GM18498 (cell line): Measurements from ENCODE around the gene PXN.
"Not testable (repeated sequence)": the region's sequence is repeated elsewhere in the genome, so short reads cannot be mapped to it uniquely, and the experiment has no call there.

Source experiments
- ATAC-seq: cut with Tn5 transposase; IDR thresholded peaks from one replicate; pipeline ENCODE4 v1.9.1; 2021; ENCODE audit warnings: mild to moderate bottlenecking, moderate library complexity; ENCODE audit not compliant: unreplicated experiment

PXN gene

DNA sequence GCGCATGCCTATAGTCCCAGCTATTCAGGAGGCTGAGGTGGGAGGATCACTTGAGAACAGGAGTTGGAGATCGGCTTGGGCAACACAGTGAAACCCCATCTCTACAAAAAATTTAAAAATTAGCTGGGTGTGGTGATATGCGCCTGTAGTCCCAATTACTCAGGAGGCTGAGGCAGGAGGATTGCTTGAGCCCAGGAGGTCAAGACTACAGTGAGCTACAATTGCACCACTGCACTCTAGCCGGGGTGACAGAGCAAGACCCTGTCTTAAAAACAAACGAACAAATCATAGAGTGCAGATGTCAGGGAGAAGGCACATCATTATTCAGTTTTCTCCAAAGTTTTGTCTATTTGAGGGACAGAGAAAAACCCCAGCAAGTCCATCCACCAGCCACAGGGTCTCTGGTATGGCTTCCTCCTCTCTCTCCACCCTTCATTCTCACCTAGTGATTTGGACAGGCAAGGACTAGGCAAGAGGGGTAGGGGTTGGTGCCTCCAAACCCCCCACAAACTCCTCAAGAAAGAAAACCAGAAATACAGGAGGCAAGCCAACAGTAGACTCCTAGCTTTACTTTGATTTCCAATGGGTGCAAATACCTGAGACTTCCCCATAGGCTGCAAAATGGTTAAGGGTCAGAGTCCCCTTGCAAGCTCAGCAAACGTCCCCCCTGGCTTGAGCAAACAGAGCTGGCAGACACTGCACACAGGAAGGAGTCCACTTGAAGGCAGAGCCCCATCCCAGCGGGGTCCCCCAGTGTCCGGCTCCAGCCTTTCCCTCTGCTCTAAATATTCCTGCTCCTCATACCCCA is 38.1 kb downstream of the PXN start:
- ATAC-seq: no peak

GRCh38 chr12:120225852-120226640 is 39.5 kb downstream of the PXN start:
- ATAC-seq: no peak

DNA sequence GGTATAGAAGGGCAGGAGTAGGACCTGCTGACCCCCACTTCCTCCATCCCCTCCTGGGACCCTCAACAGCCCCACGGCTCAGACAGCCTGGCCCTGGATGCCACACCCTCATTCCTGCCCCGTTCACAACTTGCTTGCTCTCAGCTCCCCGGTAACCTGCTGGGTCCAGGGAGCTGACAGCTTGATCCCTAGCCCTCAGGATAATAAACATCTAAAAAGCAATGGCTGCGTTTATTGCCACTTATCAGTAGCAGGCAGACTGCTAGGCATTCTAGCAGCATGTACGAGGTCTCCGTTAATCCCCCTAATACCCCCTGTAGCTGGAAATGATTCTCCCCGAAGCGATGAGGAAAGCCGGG is 40.4 kb downstream of the PXN start:
- ATAC-seq: no peak

DNA sequence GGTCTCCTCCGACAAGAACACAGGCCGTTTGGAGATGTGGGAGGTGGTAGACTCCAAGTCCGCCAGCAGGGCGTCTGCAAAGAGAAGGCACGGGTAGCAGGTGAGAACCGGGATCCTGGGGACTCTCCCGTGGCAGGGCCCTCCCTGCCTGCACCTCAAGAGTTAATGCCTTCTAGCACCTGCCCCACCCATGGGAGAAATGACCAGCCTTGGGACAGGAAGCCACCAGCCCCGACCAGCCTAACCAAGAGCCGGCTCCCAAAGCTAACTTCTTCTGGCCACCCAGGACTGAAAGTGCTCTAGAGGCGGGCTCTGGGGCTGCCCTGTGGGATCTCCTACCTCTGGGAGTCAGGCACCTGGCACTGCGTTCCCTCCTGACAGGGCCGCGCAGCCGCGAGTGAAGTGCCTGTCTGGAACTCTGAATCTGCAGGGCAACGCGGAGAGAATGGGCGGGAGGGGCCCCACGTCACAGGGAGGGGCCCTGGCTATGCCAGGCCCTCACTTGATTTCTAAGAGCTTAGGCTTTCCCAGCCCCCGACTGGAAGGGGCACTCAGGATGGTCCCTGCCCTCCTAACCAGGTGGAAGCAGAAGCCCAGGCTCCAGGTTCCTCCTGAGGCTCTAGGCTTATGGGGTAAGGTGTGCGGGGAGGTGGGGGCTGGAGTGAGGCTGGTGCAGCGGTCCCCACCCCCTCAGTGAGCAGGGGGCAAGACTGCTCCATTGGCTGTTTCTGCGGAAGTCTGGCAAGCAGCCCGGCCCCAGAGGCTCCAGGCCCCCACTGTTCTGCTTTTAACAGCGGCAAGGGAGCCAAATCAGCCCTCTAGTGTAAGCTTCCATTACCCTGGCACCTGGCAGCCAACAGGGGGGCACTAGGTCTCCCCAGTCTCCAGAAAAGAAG is 41.0 kb downstream of the PXN start:
- no peak for ATAC-seq

DNA sequence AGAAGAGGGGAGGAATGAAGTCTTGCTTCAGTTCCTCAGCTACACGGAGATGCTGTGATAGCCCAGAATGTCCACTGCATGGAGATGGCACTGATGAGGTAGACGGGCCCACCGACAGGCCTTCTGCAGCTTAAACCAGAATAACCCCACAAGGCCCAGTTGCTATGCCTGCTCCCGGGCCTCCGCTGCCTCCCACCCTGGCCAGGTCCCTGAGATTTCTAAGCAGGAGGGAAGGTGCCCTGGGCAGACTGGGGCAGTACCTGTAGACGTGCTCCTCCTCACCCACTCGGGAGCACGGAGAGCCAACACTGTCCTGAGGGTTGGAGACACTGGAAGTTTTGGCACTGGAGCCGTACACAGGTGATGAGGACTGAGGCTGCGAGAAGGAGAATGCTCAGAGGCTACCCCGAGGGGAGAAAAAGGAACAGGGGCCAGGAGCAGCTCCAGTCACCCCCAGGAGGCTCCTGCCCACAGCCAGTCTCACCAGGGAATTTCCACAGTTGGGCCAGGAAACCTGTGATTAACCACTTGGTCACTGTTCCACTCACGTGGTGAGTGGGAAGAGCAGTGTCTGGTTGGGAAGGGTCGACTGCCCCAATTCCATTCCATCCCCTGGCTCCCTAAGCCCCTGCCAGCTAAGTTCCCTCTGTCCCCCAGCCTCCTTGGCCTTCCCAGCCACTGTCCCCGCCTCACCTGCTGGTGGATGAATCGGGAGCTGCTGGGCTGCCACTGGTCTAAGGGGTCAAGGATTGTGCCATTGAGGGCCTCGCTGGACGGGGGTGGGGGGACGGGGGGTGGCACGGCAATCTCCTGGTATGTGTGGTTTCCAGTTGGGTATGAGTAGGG is 41.8 kb downstream of the PXN start:
- no peak for ATAC-seq

DNA sequence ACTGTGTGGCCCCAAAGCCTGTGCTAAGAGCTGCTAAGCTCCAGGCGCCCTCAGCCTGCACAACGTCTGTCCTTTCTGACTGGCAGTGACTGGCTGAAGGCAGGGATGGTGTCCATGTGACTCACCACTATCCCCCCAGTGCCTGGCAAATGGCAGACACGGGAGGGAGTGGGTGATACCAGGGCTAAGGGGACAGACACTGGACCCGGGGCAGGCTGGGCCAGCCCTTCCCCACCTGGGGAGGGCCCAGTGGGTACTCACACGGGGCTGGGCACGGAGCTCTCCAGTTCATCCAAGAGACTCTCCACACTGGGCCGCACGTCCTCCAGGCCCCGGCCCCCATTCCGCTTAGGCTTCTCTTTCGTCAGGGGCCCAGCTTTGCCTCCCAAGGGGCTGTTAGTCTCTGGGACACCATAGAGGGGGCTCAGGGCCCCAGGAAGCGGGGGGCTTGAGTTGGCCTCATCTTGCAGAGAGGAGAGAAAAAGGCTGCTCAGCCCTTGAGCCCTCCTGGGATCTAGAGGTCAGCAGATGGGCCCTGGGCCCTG is 43.2 kb downstream of the PXN start:
- ATAC-seq: no peak

DNA sequence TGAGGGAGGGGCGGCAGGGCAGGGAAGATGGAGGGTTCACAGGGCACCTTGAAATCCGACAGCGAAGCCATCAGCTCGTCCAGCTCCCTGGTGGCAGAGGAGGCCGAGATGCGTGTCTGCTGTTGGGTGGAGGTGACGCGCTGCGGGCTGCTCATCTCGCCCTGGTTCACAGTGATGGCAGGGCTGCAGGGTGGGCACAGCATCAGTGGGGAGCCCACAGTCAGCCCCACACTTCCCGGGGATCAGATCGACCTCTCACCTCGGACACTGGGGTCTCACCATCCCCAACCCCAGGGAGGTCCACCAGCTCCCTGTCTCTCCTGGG is 44.0 kb downstream of the PXN start:
- ATAC-seq: no peak

DNA sequence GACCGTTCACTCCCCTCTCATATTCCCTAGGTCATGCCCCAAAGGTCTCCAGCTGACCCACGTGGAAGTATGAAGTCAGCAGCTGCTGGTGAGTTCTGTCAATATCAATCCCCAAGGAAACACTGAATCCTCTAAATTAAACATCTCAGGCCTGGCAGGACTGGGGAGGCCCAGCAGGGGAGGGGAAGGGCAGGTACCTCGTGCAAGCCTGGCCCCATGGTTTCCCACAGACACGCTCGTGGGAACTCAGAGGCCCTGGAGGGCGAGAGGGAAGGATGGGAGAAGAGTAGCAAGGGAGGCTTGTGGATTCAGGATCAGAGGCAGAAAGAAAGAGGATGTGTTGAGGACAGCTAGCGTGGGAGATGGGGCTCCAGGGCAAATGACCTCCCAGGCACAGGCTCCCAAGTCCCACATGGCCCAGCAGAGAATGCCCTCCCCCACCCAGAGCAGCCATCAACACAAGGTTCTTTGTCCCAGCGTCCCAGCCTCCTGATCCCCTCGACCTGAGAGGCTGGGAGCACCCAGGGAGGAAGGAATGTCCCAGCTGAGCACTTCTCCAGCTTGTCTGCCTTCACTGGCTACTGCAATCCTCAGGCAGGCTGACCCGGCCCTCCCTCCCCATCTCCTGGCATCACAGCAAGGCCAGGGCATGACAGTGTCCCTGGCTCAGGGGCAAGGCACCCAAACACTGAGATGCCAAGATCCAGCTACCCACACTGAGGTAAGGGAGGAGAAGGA is 44.5 kb downstream of the PXN start:
- no peak for ATAC-seq

- ATAC-seq: no peak
Observed at GRCh38 chr12:120218680-120219606, 46.6 kb downstream of the PXN start.

DNA sequence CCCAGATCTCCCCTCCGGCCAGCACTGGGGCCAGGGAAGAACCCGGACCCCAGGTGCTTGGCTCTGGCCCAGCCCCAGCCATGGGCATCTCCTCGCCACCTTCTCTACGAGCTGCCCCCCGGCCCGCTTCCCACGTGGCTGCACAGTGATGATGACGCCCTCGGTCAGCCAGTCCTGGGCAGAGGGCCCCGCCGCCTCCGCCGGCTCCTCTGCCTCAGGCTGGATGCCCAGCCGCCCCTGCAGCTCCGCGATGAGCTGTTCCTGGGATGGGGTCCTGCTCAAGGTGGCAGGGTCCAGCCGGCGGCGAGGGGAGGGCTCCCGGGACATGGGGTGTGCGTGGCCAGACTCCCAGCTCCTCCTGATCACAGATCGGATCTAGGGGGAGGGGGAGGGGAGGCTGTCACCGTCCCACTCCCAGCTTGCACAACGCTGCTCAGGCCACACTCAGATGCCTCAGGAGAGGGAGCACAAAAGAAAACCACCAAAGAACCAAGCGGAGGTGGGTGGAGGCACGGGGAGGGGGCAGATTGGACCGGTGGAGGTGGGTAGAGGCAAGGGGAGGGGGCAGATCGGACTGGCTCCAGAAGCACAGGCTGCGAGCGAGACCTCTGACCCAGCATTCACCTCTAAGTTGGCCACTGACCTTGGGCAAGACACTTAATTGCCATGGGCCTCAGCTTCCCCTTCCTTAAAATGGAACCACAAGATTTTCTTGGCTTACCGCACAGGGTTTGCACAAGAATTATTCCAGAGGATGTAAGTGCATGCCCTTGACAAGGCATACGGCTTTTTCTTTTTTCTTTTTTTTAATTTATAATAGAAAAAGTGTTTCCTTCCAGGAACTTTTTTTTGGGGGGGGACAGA is 48.6 kb downstream of the PXN start:
- no peak for ATAC-seq

DNA sequence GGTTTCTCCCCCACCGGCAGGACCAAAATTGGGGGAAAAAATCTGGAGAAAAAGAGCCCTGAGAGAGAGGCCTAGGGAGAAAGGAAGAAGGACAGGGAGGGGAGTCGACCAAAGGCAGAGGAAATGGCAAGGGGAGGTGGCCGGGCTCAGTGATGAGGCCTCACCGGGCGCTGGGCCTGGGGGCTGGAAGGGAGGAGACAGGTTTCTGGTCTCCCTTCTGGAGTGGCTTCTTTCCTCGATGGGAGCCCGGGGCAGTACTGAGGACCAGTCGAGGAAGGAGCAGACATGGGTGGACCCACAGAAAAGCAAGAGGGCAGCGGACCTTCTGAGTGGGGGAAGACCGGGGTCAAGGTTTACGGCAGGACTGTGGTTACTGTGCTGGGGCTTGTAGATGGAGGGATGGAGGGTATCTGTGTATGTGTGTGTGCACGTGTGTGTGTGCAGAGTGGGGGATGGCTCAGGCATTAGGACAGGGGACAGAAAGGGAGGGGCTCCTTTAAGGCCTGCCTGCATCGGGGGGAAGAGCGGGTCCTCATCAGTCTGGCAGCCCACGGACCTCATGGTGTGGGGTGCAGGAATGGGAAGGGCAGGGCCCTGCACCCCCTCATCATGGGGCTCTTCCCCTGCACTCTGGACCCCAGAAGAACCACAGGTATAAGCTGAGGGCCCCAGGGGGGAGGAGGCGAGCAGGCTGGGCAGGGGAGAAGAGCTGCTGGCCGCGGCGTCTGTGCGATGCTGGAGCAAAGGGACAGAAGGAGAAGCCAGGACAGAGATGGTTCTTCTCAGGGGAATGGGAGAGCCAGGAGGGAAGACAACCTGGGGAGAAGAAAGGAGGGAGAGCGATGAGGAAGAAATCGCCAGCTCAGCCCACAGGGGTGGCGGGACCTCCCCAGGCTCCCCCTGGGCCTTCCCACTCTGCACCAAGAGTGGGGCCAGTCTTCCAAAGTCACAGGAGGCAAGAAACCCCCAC is 49.5 kb downstream of the PXN start:
- no peak for ATAC-seq

DNA sequence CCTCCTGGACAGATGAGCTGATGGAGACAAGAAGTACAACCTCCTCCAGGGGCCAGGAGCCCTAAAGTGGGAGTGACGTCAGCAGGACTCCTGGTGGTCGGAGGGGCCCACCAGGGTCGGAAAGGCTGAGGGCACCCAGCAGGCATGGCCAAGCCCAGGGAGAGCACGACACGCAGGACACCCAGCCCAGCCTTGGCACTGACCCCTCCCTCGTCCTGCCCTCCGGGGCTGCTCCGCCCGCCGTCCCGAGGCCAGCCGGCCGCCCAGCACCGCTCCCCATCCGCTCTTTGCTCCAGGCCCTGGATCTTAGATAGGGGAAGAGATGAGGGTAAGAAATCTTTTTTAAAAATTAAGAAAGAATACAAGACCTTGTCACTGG is 50.2 kb downstream of the PXN start:
- no peak for ATAC-seq

- ATAC-seq: no peak
Observed at GRCh38 chr12:120214626-120215356, 50.7 kb downstream of the PXN start.

DNA sequence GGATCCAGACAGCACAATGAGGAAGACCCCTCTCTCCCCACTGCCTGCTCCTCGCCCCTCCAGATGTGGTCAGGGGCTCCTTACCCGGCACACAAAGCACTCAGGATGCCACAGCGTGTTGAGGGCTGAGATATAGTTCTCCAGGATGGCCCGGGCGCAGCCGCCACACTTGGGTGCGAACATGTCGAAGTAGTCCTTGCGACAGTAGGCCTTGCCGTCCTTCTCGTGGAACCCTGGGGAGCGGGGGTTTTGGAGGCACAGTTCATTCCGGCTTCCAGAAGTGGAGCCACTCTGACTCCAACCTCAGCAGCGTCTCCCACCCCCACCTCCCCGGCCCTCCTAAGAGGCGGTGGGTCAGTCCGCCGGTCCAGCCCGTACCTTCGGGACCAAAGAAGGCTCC is 51.8 kb downstream of the PXN start:
- no peak for ATAC-seq

DNA sequence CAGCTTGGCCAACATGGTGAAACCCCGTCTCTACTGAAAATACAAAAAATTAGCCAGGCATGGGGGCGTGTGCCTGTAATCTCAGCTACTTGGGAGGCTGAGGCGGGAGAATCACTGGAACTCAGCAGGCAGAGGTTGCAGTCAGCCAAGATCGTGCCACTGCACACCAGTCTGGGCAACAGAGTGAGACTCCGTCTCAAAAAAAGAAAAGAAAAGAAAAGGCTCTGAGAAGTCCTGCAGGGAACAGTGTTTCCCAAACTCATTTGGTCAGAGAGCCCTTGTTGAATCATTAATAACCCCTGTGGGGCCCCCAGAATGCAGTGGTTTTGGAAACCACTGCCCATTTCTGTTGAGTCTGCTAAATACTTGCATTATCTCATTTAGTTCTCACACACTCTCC is 52.3 kb downstream of the PXN start:
- ATAC-seq: not testable (repeated sequence)

DNA sequence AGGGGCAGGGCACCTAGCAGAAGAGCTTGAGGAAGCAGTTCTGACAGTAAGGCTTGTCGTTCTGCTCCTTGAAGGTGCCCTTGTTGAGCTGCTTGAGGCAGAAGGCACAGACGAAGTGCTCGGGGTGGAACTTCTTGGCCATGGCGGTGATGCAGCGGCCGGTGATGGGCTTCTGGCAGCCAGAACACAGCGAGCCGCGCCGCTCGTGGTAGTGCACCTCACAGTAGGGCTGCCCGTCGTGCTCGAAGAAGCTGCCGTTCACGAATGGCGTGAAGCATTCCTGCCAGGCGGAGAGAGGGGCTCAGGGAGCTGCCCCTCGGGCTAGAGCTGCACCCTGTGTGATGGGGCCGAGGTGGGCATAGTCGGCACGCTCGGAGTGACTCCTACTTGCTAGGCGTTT is 53.2 kb downstream of the PXN start:
- ATAC-seq: no peak
